SK-N-SH (cell line): Measurements from ENCODE around the gene RPE.

Experiments used
- CHD2 ChIP-seq: fragments of 150-350 bp; IDR thresholded peaks from 2 replicates; pipeline ENCODE4 v1.6.1; 2018; ENCODE audit warnings: low read length; ENCODE audit not compliant: partially characterized antibody
- CTCF ChIP-seq: fragments of 200-600 bp; sonication (generic); IDR thresholded peaks from 2 replicates; pipeline ENCODE4 v1.6.1; 2017; ENCODE audit warnings: antibody characterized with exemption, mild to moderate bottlenecking, moderate library complexity
- FOSL2 ChIP-seq: IDR thresholded peaks from 2 replicates; pipeline ENCODE4 v1.4.0; 2012; ENCODE audit warnings: low read depth, mild to moderate bottlenecking, moderate library complexity, borderline replicate concordance
- GATA2 ChIP-seq: sonication (generic); formaldehyde crosslinking; IDR thresholded peaks from 2 replicates; pipeline ENCODE4 v1.5.0; 2020; ENCODE audit warnings: mild to moderate bottlenecking, missing genetic modification reagents
- MXI1 ChIP-seq: IDR thresholded peaks from 2 replicates; pipeline ENCODE4 v1.6.1; 2012; ENCODE audit warnings: mild to moderate bottlenecking, low read depth, low read length, improper control_type of control experiment
- RAD21 ChIP-seq: IDR thresholded peaks from 2 replicates; pipeline ENCODE4 v1.6.1; 2012; ENCODE audit warnings: mild to moderate bottlenecking, low read length
- REST ChIP-seq: IDR thresholded peaks from 2 replicates; pipeline ENCODE4 v1.6.1; 2012; ENCODE audit warnings: mild to moderate bottlenecking, low read depth, low read length, moderate library complexity
- SIN3A ChIP-seq: IDR thresholded peaks from 2 replicates; pipeline ENCODE4 v1.6.1; 2012; ENCODE audit warnings: low read depth, mild to moderate bottlenecking, low read length, moderate library complexity, borderline replicate concordance

- TF ChIP-seq CTCF, result no peak
- no peak for TF ChIP-seq GATA2
- no peak for TF ChIP-seq CHD2
- no peak for TF ChIP-seq FOSL2
- no peak for TF ChIP-seq MXI1
- no peak for TF ChIP-seq REST
- TF ChIP-seq RAD21, result no peak
- no peak for TF ChIP-seq SIN3A
Observed at GRCh38 chr2:210049831-210050230, 47.4 kb downstream of the RPE start.
